GM12874 (cell line): ENCODE measurements around the gene FAM193A.

Experiments used
- CTCF ChIP-seq: IDR thresholded peaks from 2 replicates; pipeline ENCODE4 v1.5.1; 2011; ENCODE audit warnings: low read depth, mild to moderate bottlenecking, control low read depth, low read length, moderate library complexity; ENCODE audit not compliant: insufficient read depth

Gene FAM193A

GRCh38 chr4:2694691-2695090 is 158.2 kb downstream of the FAM193A start:
- no peak for TF ChIP-seq CTCF

- no peak for TF ChIP-seq CTCF
Measured at GRCh38 chr4:2695346-2696060, 159.1 kb downstream of the FAM193A start.

- no peak for TF ChIP-seq CTCF
Measured at GRCh38 chr4:2696423-2696822, 160.0 kb downstream of the FAM193A start.

- no peak for TF ChIP-seq CTCF
Measured at GRCh38 chr4:2697995-2698414, 161.6 kb downstream of the FAM193A start.

GRCh38 chr4:2698504-2698903 is 162.1 kb downstream of the FAM193A start:
- TF ChIP-seq CTCF: no peak

GRCh38 chr4:2698951-2699505 is 162.6 kb downstream of the FAM193A start:
- TF ChIP-seq CTCF: no peak

GRCh38 chr4:2699534-2699933 is 163.1 kb downstream of the FAM193A start:
- TF ChIP-seq CTCF: no peak
